SW480 (cell line): ENCODE measurements around the gene MED16.
"Not testable (repeated sequence)": the region's sequence is repeated elsewhere in the genome, so short reads cannot be mapped to it uniquely, and the experiment has no call there.

Experiments
- DNase-seq: peaks from one replicate; pipeline ENCODE4 v3.0.0-alpha.2; 2016; ENCODE audit warnings: low spot score

Gene MED16

GRCh38 chr19:853614-854220, 39.3 kb downstream of the MED16 start:
- not testable (repeated sequence) for DNase-seq

- no peak for DNase-seq
Observed at GRCh38 chr19:853014-853585, 39.9 kb downstream of the MED16 start.

- no peak for DNase-seq
Observed at GRCh38 chr19:852136-853013, 40.6 kb downstream of the MED16 start, which contains the start of gene ELANE. TSS of gene ELANE (plus strand) at chr19:852303. CDS start at chr19:852329, 26 bp downstream.

- no peak for DNase-seq
Observed at GRCh38 chr19:850979-851335, 42.0 kb downstream of the MED16 start.

GRCh38 chr19:850221-850978, 42.6 kb downstream of the MED16 start:
- peak; percentile 32 for DNase-seq

- DNase-seq, result not testable (repeated sequence)
Observed at GRCh38 chr19:849195-849594, 43.8 kb downstream of the MED16 start.

GRCh38 chr19:848386-848921, 44.5 kb downstream of the MED16 start:
- DNase-seq, result no peak

- no peak for DNase-seq
Observed at GRCh38 chr19:845707-846521, 47.1 kb downstream of the MED16 start.

GRCh38 chr19:844546-844971, 48.4 kb downstream of the MED16 start:
- DNase-seq, result peak; percentile 28

- DNase-seq, result no peak
Observed at GRCh38 chr19:843836-844545, 49.0 kb downstream of the MED16 start.

- DNase-seq, result peak; percentile 35
Observed at GRCh38 chr19:843180-843835, 49.7 kb downstream of the MED16 start.

- not testable (repeated sequence) for DNase-seq
Observed at GRCh38 chr19:842802-843179, 50.2 kb downstream of the MED16 start.

- DNase-seq, result no peak
Observed at GRCh38 chr19:840519-841206, 52.3 kb downstream of the MED16 start, which contains the start of gene PRTN3. TSS of gene PRTN3 (plus strand) at chr19:840999. CDS start at chr19:841009, 10 bp downstream.

GRCh38 chr19:835210-835810, 57.7 kb downstream of the MED16 start:
- DNase-seq, result no peak

GRCh38 chr19:834216-834615, 58.8 kb downstream of the MED16 start:
- no peak for DNase-seq

GRCh38 chr19:831407-832369, 61.3 kb downstream of the MED16 start:
- DNase-seq, result no peak

- DNase-seq, result no peak
Observed at GRCh38 chr19:829129-829758, 63.7 kb downstream of the MED16 start.
